GM12891 (cell line): ENCODE results near the gene HMGA1.

Source experiments
- DNase-seq: peaks from one replicate; pipeline ENCODE4 v3.0.0; 2011; ENCODE audit warnings: low spot score; ENCODE audit not compliant: insufficient read length
- FAIRE-seq: peaks from 2 replicates; lab custom pipeline; 2011; peaks lifted over from hg19 to GRCh38; lab: Jason Lieb, UNC
- PAX5 ChIP-seq: IDR thresholded peaks from 2 replicates; pipeline ENCODE4 v1.6.1; 2011; ENCODE audit warnings: low read length, moderate library complexity, mild to moderate bottlenecking; ENCODE audit not compliant: insufficient read depth, severe bottlenecking
- POLR2A ChIP-seq: IDR thresholded peaks from 2 replicates; pipeline ENCODE4 v1.6.1; 2011; ENCODE audit warnings: low read depth, low read length, control low read depth
- POLR2AphosphoS5 ChIP-seq: IDR thresholded peaks from 2 replicates; pipeline ENCODE4 v1.6.1; 2011; ENCODE audit warnings: low read depth, low read length, control low read depth
- POU2F2 ChIP-seq: IDR thresholded peaks from 2 replicates; pipeline ENCODE4 v1.6.1; 2011; ENCODE audit warnings: low read depth, mild to moderate bottlenecking, control low read depth, low read length, moderate library complexity
- SPI1 ChIP-seq: IDR thresholded peaks from 2 replicates; pipeline ENCODE4 v1.6.1; 2011; ENCODE audit warnings: low read depth, low read length, control low read depth
- TAF1 ChIP-seq: IDR thresholded peaks from 2 replicates; pipeline ENCODE4 v1.6.1; 2011; ENCODE audit warnings: low read depth, low read length, control low read depth

Gene HMGA1

GRCh38 chr6:34231566-34232336, 4.9 kb upstream of the HMGA1 start:
- TF ChIP-seq POLR2A: no peak
- no peak for TF ChIP-seq POLR2AphosphoS5
- TF ChIP-seq TAF1: no peak
- TF ChIP-seq PAX5: no peak
- no peak for TF ChIP-seq SPI1
- no peak for TF ChIP-seq POU2F2
- FAIRE-seq: no peak
- DNase-seq: no peak

GRCh38 chr6:34232901-34233300, 3.8 kb upstream of the HMGA1 start:
- FAIRE-seq: no peak
- DNase-seq: no peak

GRCh38 chr6:34233867-34234266, 2.8 kb upstream of the HMGA1 start:
- no peak for DNase-seq
- FAIRE-seq: no peak
- TF ChIP-seq POU2F2: no peak
- no peak for TF ChIP-seq POLR2AphosphoS5
- TF ChIP-seq POLR2A: no peak
- TF ChIP-seq SPI1: no peak
- no peak for TF ChIP-seq PAX5
- TF ChIP-seq TAF1: no peak

More at GRCh38 chr6:34232901-34233300, 3.8 kb upstream of the HMGA1 start:
- TF ChIP-seq POU2F2 (no peak), POLR2A (no peak), POLR2AphosphoS5 (no peak), SPI1 (no peak), PAX5 (no peak), TAF1 (no peak)

GRCh38 chr6:34234667-34235306, 1.9 kb upstream of the HMGA1 start:
- DNase-seq (no peak), FAIRE-seq (no peak)
- TF ChIP-seq TAF1 (no peak), SPI1 (no peak), POLR2AphosphoS5 (no peak), PAX5 (no peak), POU2F2 (no peak), POLR2A (no peak)

GRCh38 chr6:34235307-34236130, 1.2 kb upstream of the HMGA1 start:
- TF ChIP-seq TAF1 (no peak), POLR2A (peak; percentile 62; the same call in 1 of the 2 replicates), POLR2AphosphoS5 (0 out of 2 replicates have a peak, but pooled peaks have one; percentile 42), POU2F2 (no peak)
- DNase-seq (no peak), FAIRE-seq (no peak)

GRCh38 chr6:34236131-34236442, 586 bp upstream of the HMGA1 start:
- DNase-seq (no peak), FAIRE-seq (peak; percentile 80)
- TF ChIP-seq SPI1: no peak
- no peak for TF ChIP-seq PAX5
- TF ChIP-seq POLR2AphosphoS5: no peak
- TF ChIP-seq POLR2A: no peak
- TF ChIP-seq TAF1: no peak
- TF ChIP-seq POU2F2: no peak; the same call in 1 of the 2 replicates

GRCh38 chr6:34237316-34237721, 646 bp downstream of the HMGA1 start:
- DNase-seq (no peak), FAIRE-seq (no peak)
- no peak for TF ChIP-seq POU2F2

- DNase-seq: peak; percentile 77
- FAIRE-seq: peak; percentile 87
- TF ChIP-seq POLR2A (no peak), PAX5 (peak; percentile 72), POLR2AphosphoS5 (no peak)
These were observed 1.3 kb downstream of the HMGA1 start for GRCh38 chr6:34237722-34238584.
